NCI-H128 (cell line): ENCODE measurements around the gene FMN2.
"Not testable (repeated sequence)": the region's sequence is repeated elsewhere in the genome, so short reads cannot be mapped to it uniquely, and the experiment has no call there.

Source experiments
- DNase-seq: peaks from one replicate; lab custom pipeline; 2025; ENCODE audit not compliant: unreplicated experiment; lab: John Stamatoyannopoulos, UW

FMN2 gene

GRCh38 chr1:240304466-240304865 is 212.8 kb downstream of the FMN2 start:
- no peak for DNase-seq

- DNase-seq, result no peak
These were observed 215.0 kb downstream of the FMN2 start for GRCh38 chr1:240306673-240307072.

- DNase-seq, result no peak
These were observed 216.4 kb downstream of the FMN2 start for GRCh38 chr1:240308096-240308495.

- DNase-seq, result no peak
These were observed 218.1 kb downstream of the FMN2 start for GRCh38 chr1:240309769-240310168.

GRCh38 chr1:240310226-240310925 is 218.7 kb downstream of the FMN2 start:
- no peak for DNase-seq

GRCh38 chr1:240312872-240313271 is 221.2 kb downstream of the FMN2 start:
- DNase-seq, result no peak

GRCh38 chr1:240314845-240315801 is 223.4 kb downstream of the FMN2 start:
- DNase-seq, result no peak

GRCh38 chr1:240319998-240320397 is 228.3 kb downstream of the FMN2 start:
- DNase-seq, result no peak

GRCh38 chr1:240320659-240321058 is 229.0 kb downstream of the FMN2 start:
- DNase-seq, result no peak

GRCh38 chr1:240322943-240323342 is 231.3 kb downstream of the FMN2 start:
- DNase-seq, result no peak

GRCh38 chr1:240328382-240328781 is 236.7 kb downstream of the FMN2 start:
- not testable (repeated sequence) for DNase-seq

- DNase-seq, result no peak
These were observed 237.8 kb downstream of the FMN2 start for GRCh38 chr1:240329443-240329842.

- no peak for DNase-seq
These were observed 241.0 kb downstream of the FMN2 start for GRCh38 chr1:240332672-240333071.

GRCh38 chr1:240337781-240338180 is 246.1 kb downstream of the FMN2 start:
- DNase-seq, result no peak

- no peak for DNase-seq
These were observed 247.2 kb downstream of the FMN2 start for GRCh38 chr1:240338837-240339236.

- no peak for DNase-seq
These were observed 249.9 kb downstream of the FMN2 start for GRCh38 chr1:240341365-240342250.

GRCh38 chr1:240342251-240342625 is 250.6 kb downstream of the FMN2 start:
- no peak for DNase-seq

- no peak for DNase-seq
These were observed 251.4 kb downstream of the FMN2 start for GRCh38 chr1:240343045-240343444.

GRCh38 chr1:240343966-240344365 is 252.3 kb downstream of the FMN2 start:
- no peak for DNase-seq

GRCh38 chr1:240344918-240345317 is 253.2 kb downstream of the FMN2 start:
- no peak for DNase-seq

GRCh38 chr1:240349695-240350094 is 258.0 kb downstream of the FMN2 start:
- no peak for DNase-seq
